Activated effector memory CD4-positive, alpha-beta T cell treated with Interleukin-2 at 50 U/mL for 16 hours (primary cell): ENCODE measurements around the gene DNAJB4.
"Not testable (repeated sequence)": the region's sequence is repeated elsewhere in the genome, so short reads cannot be mapped to it uniquely, and the experiment has no call there.

ENCODE experiments used
- DNase-seq: peaks from one replicate; pipeline ENCODE4 v3.0.0-alpha.2; 2020

DNAJB4 gene

DNA sequence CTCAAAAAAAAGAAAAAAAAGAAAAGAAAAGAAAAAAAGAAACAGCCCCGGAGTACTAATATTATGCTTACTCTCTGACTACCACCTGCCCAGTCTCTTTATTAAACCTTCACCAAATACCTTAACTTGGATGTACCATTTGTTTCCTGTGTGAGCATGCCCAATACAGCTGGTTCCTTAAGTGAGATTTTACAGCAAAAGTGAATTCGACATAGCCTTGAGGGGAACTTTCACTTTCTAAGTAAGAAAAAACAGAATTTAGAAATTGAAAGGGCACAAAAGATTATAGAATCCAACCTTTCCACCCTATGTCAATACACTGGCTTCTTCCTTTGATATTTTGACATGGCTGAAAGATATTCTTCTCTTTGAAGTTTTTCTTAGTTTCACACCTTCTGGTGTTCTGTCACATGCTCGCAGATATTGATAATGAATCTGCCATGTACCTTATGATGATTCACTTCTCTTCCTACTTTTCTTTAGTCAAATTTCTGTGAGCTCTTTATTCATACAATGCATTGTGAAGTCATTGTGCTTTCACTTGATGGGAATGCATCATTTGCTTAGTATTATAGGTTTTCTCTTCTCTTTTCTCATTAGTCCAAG is 35.8 kb downstream of the DNAJB4 start:
- no peak for DNase-seq

DNA sequence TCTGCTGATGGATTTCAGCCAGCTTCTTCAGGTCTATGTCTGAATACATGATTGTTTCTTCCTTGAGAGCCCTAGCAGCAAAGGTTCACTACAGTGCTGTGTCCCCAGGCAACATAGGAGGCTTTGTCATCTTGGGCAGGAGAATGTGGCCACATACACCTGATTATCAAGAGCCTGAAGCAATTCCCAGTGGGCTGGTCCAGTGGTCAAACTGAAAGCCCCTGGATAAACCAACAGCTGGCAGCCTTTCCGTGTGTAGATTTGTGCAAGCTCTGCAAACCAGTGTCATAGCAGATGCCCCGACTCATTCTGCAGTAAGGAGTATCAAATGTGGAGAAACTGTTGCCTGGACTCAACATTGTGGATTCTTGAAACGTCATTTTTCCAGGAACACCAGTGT is 38.7 kb downstream of the DNAJB4 start:
- DNase-seq = no peak

DNA sequence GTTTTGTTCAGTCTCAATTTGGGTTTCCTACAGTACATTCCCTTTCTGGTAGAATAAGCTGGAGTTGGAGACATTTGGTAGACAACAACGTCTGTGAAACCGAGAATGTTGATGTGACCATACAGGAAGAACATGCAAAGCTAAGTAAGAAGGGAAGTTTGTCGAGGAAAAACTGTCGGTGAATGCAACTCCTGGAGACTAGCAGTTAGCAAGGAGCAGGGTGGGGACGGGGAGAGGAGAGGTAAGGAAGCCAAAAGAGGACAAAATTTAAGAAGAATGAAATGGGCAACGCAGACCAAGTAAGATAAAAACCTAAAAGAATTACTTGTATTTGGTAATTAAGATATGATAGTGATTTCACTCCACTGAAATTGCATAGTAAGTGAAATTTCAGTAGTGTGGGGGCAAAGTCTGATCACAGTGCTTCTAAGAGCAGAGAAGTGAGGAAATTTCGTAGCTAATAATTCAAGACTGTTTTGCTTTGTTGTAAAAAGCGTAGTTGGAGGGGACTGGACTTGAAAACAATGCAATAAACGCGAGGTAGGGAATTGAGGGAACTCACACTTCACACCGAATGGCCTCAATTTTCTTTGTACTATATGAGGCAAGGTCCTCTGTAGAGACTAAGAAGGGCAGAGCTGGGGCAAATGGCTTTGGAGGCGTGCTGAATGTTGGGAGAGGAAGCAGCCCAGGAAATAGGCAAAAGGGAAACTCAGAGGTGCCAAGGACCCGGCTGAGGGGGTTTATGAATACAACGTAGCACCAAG is 40.2 kb downstream of the DNAJB4 start:
- DNase-seq = no peak

GRCh38 chr1:78045563-78045925 is 40.8 kb downstream of the DNAJB4 start:
- no peak for DNase-seq

DNA sequence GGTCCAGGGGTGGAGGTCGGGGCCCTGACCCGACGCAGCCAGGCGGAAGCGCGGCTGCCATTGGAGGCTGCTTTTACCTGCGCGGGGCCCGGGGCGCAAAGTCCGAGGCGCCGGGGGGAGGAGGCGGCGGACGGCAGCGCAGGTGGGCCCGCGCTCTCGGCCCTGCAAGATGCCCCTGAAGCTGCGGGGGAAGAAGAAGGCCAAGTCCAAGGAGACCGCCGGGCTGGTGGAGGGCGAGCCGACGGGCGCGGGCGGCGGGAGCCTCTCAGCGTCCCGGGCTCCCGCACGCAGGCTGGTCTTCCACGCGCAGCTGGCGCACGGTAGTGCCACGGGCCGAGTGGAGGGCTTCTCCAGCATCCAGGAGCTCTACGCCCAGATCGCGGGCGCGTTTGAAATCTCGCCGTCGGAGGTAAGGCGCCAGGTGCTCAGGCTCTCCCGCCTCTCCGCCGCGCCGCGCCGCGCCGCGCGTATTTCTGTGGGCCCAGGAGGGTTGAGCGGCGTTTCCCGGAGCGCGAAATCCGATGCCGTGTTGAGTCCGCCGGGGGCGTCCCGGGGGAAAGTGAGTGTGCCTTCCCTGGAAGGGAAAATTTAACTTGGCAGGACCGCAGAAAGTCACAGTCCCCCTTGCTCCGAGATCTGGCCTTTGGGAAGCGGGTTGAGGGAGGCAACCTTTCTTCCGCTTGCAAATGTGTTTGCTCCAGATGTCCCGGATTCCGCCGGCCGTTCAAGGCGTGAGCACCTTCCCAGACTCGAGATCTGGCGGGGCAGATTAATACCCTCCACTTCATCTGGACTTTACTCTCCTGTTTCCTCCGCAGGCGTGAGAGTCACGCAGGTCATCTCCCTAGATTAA is 41.4 kb downstream of the DNAJB4 start, which contains the start of gene GIPC2:
Gene GIPC2, plus strand, starts transcription at position 41 of the 853 bp plus-strand sequence. Its CDS starts 129 bp downstream, at position 170.
- peak; percentile 5 for DNase-seq

DNA sequence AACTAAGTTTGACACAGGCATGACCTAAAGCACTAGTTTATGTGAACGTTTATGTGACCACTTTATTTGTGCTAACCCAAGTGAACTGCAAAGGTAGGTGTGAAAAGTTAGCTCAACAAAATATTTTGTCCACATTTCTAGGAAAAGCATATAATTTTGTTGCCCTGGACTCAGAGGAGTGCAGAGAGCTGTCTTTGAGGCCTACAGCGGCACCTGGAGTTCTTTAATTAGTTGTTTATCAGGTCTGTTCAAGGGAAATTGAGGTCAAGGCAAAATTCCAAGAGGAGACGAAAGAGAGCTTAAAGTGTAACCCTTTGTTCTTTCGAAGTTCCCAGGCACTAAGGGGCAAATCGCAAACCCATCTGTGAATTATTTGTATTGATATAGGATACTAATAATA is 42.4 kb downstream of the DNAJB4 start:
- no peak for DNase-seq

DNA sequence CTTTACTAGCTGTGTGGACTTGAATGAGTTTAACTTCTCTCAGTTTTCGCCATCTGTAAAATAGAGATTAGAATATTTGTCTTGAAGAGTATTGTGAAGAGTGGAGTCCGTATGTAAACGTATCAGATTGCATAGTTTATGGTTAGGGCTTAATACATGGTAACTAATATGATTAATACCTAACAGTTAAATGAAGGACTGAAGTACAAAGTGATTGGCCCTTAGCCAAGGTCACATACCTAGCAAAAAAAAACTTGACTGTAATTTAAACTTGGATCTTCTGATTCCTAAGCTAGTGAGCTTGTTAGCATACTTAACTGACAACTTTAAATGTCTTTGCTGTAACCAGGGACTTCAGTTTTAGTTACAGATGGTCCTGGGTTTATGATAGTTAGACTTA is 42.9 kb downstream of the DNAJB4 start:
- DNase-seq = no peak

- DNase-seq = no peak
These were observed 43.7 kb downstream of the DNAJB4 start for GRCh38 chr1:78048446-78048845.

DNA sequence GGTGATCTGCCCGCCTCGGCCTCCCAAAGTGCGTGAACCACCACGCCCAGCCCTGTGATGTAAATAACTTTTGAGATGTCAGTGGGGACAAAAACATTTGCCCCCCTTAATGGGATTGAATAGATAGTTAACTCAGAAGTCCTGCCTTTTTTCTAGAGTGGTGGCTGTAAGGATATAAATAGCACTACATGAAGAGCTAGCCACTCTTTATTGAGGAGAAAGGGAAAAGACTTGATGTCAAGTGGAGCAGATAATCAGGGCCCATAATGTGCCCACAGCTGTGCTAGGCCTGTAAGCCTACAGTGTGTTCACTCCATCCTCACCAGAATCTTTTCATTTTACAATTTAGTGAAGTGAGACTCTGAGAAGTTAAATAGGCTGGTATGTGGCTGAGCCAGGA is 44.7 kb downstream of the DNAJB4 start:
- no peak for DNase-seq

DNA sequence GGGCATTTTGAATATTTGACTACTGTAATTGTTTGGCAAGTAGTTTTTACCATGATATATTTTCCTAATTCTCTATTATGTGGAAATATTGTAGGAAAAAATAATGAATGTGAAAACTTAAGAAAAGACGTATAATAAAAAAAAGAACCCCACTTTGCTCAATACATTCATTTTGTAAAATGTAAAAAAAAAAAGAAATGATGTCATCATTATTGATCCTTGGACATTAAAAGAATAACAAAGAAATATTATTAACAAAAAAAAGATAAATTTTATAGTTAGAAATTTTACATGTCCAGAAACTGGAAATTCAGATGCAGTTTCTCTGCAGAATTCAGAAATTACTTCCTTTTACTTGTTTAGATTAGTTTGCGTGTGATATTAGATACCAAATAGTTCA is 46.3 kb downstream of the DNAJB4 start:
- no peak for DNase-seq

GRCh38 chr1:78052685-78053405 is 48.1 kb downstream of the DNAJB4 start:
- no peak for DNase-seq

DNA sequence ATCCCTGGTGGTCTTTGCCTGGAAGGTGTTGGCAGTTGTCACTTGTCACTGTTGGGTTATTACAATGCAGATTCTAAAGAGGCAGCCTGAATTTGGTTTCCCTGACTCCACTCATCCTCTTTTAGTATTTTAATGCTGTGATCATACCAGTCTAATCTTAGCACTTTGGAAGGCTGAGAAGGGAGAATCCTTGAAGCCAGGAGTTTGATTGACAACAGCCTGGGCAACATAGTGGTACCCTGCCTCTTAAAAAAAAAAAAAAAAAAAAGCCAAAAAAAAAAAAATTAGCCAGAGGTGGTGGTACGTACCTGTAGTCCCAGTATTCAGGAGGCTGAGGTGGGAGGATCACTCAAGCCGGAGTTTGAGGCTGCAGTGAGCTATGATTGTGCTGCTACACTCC is 48.8 kb downstream of the DNAJB4 start:
- no peak for DNase-seq

GRCh38 chr1:78054559-78054958 is 49.8 kb downstream of the DNAJB4 start:
- DNase-seq = no peak

DNA sequence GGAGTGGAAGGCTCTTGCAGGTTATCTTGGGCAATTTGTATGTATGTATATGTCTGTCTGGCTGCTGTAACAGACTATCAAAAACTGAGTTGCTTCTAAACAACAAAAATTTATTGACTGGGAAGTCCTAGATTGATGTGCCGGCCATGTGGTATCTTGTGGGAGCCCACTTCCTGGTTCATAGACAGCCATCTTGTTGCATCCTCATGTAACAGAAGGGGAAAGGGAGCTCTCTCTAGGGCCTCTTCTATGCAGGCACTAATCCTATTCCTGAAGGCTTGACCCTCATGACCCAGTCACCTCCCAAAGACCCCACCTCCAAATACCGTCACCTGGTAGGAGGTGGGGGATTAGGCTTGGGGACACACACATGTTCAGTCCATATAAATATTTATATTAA is 50.2 kb downstream of the DNAJB4 start:
- no peak for DNase-seq

GRCh38 chr1:78055565-78056132 is 50.9 kb downstream of the DNAJB4 start:
- DNase-seq = no peak

DNA sequence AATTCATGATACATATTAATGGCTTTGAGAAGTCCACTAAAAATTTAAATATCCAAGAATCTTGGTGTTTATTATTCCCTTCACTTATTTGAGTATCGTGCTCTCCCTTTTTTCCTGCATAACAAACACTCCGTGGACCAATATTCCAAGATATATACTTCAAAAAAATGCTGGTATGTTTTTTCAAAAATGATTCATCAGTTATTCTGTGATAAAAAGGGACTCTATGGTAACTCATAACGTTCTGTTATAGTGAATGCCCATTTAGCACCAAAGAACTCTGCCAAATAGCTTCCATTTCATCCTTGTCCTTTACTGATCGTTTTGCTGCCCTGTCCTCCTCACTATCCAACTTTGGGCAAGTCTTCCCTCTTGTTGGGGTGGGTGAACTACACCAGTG is 53.9 kb downstream of the DNAJB4 start:
- DNase-seq = no peak

DNA sequence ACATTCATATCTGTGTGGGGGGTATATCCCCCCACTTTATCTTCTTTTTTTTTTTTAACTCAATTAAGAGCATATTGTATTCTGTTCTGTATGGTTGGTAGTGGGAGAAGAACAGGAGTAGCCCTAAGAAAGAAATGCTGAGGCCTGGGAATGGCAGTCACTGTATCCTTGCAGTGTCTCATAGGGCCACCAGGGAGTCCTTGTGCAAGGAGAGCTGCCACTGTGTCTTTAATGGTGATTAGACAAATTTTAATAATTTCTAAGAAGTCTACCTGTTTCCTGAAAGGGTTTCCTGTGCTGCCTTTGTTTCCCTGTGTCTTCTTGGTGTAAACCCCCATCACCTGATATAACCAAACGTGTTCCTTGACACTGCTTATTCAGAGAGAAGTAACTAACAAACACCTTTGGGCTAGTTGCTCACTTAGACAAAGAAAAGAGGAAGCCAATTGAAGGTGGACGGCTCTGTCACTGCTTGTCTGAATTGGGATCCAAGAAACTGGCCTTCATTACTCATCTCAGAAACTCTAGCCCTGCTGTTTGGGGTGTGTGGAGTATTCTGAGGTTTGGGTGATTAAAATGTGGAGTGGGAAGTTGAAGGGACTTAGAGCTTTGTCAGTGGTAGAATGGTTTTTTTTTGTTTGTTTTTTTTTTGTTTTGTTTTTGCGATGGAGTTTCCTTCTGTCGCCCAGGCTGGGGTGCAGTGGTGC is 56.3 kb downstream of the DNAJB4 start:
- no peak for DNase-seq

DNA sequence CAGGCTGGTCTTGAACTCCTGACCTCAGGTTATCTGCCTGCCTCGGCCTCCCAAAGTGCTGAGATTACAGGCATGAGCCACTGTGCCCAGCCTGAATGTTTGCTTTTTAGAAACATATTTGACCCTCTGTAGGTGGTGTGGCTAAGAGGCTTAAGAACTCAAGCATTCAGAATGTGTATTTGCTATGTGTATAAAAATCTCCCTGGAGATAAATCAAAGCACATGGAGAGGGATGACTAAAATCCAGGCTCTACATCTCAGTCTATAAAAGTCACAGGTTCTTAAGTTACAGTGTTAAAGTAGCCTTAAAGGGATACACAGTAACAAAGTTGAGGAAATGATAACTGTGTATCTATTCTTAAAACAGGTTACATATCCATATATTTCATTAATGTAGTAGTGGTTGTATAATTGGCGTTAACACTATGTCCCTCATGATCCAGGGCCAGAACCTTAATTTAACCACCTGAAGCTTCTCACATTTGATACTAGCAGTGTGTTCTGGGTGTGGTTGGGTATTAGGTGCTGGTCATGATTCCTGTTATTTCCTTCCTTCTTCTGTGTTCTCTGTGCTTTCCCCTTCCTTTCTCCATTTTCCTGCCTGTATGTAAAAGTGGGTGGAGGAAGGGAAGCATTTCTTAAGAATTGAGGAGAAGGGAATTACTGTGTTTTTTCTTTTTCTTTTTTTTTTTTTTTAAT is 57.2 kb downstream of the DNAJB4 start:
- no peak for DNase-seq

DNA sequence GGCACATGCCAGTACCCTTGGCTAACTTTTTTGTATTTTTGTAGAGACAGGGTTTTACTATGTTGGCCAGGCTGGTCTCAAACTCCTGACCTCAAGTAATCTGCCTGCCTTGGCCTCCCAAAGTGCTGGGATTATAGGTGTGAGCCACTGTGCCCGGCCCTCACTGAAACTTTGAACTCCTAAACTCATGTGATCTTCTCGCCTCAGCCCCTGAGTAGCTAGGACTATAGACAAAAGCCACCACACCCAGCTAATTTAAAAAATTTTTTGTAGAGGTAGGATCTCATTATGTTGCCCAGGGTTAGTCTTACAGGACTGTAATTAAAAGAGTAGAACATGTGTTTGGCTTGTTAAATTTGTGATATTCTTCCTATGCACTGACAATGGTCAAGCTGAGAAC is 60.1 kb downstream of the DNAJB4 start:
- not testable (repeated sequence) for DNase-seq
